Measurements from ENCODE around the gene MDFIC.

The MDFIC gene

GRCh38 chr7:115068220-115068619, 146.3 kb downstream of the MDFIC start:
- H3K4me3 Mint-ChIP-seq = no peak overlapping the region
- no peak overlapping the region for H3K27ac Mint-ChIP-seq
- H3K9me3 Mint-ChIP-seq = no peaks in the 10 kb centered on the region
- no peaks in the 10 kb centered on the region for H3K4me1 Mint-ChIP-seq
- no peak for TF ChIP-seq CTCF (IDR thresholded peaks at IDR 0.05; ENCODE audit: unreplicated experiment in 3 of 3)
- H3K27me3 Mint-ChIP-seq (ENCODE audit: low read depth) = no peaks in the 10 kb centered on the region
- no peaks in the 10 kb centered on the region for H3K36me3 Mint-ChIP-seq (ENCODE audit: low read depth)

Measured in nephron (organoid).